ENCODE measurements around the gene FGF16. TPM values are rescaled to one million over a fixed set of nuclear protein-coding genes. Genes with fewer than 3 reads are reported as not detected.

Gene FGF16
- total RNA-seq, 1 donor from 2014 or later, result not detected

GRCh38 chrX:77440330-77440729, 6.9 kb upstream of the FGF16 start:
- TF ChIP-seq CTCF (IDR thresholded peaks at IDR 0.05; ENCODE audit: insufficient read depth, low read depth, low read length), result no peak
- no peak for TF ChIP-seq EZH2 (IDR thresholded peaks at IDR 0.05; ENCODE audit: insufficient read depth, low read length)
- H3K27ac Mint-ChIP-seq (ENCODE audit: unreplicated experiment), result peak overlapping the region; percentile 4
- Histone ChIP-seq H2AFZ (ENCODE audit: low read depth, low read length) (no peak overlapping the region), H3K27ac (ENCODE audit: low read depth, low read length) (peak overlapping the region; percentile 47), H3K9ac (ENCODE audit: low read length) (no peak overlapping the region), H3K79me2 (ENCODE audit: insufficient read depth, low read length) (no peaks in the 10 kb centered on the region), H4K20me1 (ENCODE audit: insufficient read depth, low read length) (no peaks in the 10 kb centered on the region), H3K9me3 (ENCODE audit: insufficient read depth, low read depth, low read length) (no peaks in the 10 kb centered on the region), H3K4me3 (ENCODE audit: insufficient read depth, low read depth, low read length) (no peak overlapping the region), H3K36me3 (ENCODE audit: insufficient read depth, low read length) (no peaks in the 10 kb centered on the region), H3K4me2 (ENCODE audit: low read length) (peak overlapping the region; percentile 33), H3K27me3 (ENCODE audit: insufficient read depth, low read length) (no peaks in the 10 kb centered on the region), H3K4me1 (ENCODE audit: insufficient read depth, low read length) (peaks cover 25% of the 10 kb centered on the region)
- H3K27me3 Mint-ChIP-seq (ENCODE audit: low read depth, unreplicated experiment), result no peaks in the 10 kb centered on the region
- no peak for FAIRE-seq
- no peak overlapping the region for H3K4me3 Mint-ChIP-seq (ENCODE audit: unreplicated experiment)
- no peaks in the 10 kb centered on the region for H3K36me3 Mint-ChIP-seq (ENCODE audit: low read depth, unreplicated experiment)
- H3K9me3 Mint-ChIP-seq (ENCODE audit: unreplicated experiment), result no peaks in the 10 kb centered on the region
- peaks cover 22% of the 10 kb centered on the region for H3K4me1 Mint-ChIP-seq (ENCODE audit: low read depth, unreplicated experiment)
- DNase-seq (ENCODE audit: low read depth), result peak; percentile 22

- TF ChIP-seq CTCF (IDR thresholded peaks at IDR 0.05; ENCODE audit: insufficient read depth, low read depth, low read length) (no peak), EZH2 (IDR thresholded peaks at IDR 0.05; ENCODE audit: insufficient read depth, low read length) (no peak)
- Histone ChIP-seq H3K27me3 (ENCODE audit: insufficient read depth, low read length) (no peaks in the 10 kb centered on the region), H3K27ac (ENCODE audit: low read depth, low read length) (peak overlapping the region; percentile 42), H3K79me2 (ENCODE audit: insufficient read depth, low read length) (no peaks in the 10 kb centered on the region), H4K20me1 (ENCODE audit: insufficient read depth, low read length) (no peaks in the 10 kb centered on the region), H3K36me3 (ENCODE audit: insufficient read depth, low read length) (no peaks in the 10 kb centered on the region), H3K4me1 (ENCODE audit: insufficient read depth, low read length) (peaks cover 25% of the 10 kb centered on the region), H3K4me2 (ENCODE audit: low read length) (peak overlapping the region; percentile 22), H2AFZ (ENCODE audit: low read depth, low read length) (no peak overlapping the region), H3K9me3 (ENCODE audit: insufficient read depth, low read depth, low read length) (no peaks in the 10 kb centered on the region), H3K4me3 (ENCODE audit: insufficient read depth, low read depth, low read length) (no peak overlapping the region), H3K9ac (ENCODE audit: low read length) (no peak overlapping the region)
- Mint-ChIP-seq H3K4me3 (ENCODE audit: unreplicated experiment) (no peak overlapping the region), H3K27me3 (ENCODE audit: low read depth, unreplicated experiment) (peaks cover 2% of the 10 kb centered on the region), H3K27ac (ENCODE audit: unreplicated experiment) (no peak overlapping the region), H3K36me3 (ENCODE audit: low read depth, unreplicated experiment) (no peaks in the 10 kb centered on the region), H3K4me1 (ENCODE audit: low read depth, unreplicated experiment) (peaks cover 22% of the 10 kb centered on the region), H3K9me3 (ENCODE audit: unreplicated experiment) (no peaks in the 10 kb centered on the region)
- DNase-seq (ENCODE audit: low read depth) (no peak), FAIRE-seq (no peak)
Observed at GRCh38 chrX:77441033-77441432, 6.2 kb upstream of the FGF16 start.

GRCh38 chrX:77441479-77441878, 5.7 kb upstream of the FGF16 start:
- no peaks in the 10 kb centered on the region for H3K9me3 Mint-ChIP-seq (ENCODE audit: unreplicated experiment)
- peaks cover 21% of the 10 kb centered on the region for H3K4me1 Mint-ChIP-seq (ENCODE audit: low read depth, unreplicated experiment)
- no peak overlapping the region for H3K4me3 Mint-ChIP-seq (ENCODE audit: unreplicated experiment)
- Histone ChIP-seq H3K27me3 (ENCODE audit: insufficient read depth, low read length) (no peaks in the 10 kb centered on the region), H3K4me2 (ENCODE audit: low read length) (peak overlapping the region; percentile 22), H3K4me1 (ENCODE audit: insufficient read depth, low read length) (peaks cover 28% of the 10 kb centered on the region), H3K9ac (ENCODE audit: low read length) (no peak overlapping the region), H3K9me3 (ENCODE audit: insufficient read depth, low read depth, low read length) (no peaks in the 10 kb centered on the region), H2AFZ (ENCODE audit: low read depth, low read length) (no peak overlapping the region), H4K20me1 (ENCODE audit: insufficient read depth, low read length) (no peaks in the 10 kb centered on the region), H3K79me2 (ENCODE audit: insufficient read depth, low read length) (no peaks in the 10 kb centered on the region), H3K27ac (ENCODE audit: low read depth, low read length) (peak overlapping the region; percentile 93), H3K4me3 (ENCODE audit: insufficient read depth, low read depth, low read length) (no peak overlapping the region), H3K36me3 (ENCODE audit: insufficient read depth, low read length) (no peaks in the 10 kb centered on the region)
- no peak for FAIRE-seq
- no peak for DNase-seq (ENCODE audit: low read depth)
- peaks cover 5% of the 10 kb centered on the region for H3K27me3 Mint-ChIP-seq (ENCODE audit: low read depth, unreplicated experiment)
- H3K36me3 Mint-ChIP-seq (ENCODE audit: low read depth, unreplicated experiment), result no peaks in the 10 kb centered on the region
- peak overlapping the region; percentile 63 for H3K27ac Mint-ChIP-seq (ENCODE audit: unreplicated experiment)
- TF ChIP-seq CTCF (IDR thresholded peaks at IDR 0.05; ENCODE audit: insufficient read depth, low read depth, low read length) (no peak), EZH2 (IDR thresholded peaks at IDR 0.05; ENCODE audit: insufficient read depth, low read length) (no peak)

Measured in astrocyte (in vitro differentiated cells and primary cell).